ENCODE measurements around the gene MEF2C.

MEF2C gene

DNA sequence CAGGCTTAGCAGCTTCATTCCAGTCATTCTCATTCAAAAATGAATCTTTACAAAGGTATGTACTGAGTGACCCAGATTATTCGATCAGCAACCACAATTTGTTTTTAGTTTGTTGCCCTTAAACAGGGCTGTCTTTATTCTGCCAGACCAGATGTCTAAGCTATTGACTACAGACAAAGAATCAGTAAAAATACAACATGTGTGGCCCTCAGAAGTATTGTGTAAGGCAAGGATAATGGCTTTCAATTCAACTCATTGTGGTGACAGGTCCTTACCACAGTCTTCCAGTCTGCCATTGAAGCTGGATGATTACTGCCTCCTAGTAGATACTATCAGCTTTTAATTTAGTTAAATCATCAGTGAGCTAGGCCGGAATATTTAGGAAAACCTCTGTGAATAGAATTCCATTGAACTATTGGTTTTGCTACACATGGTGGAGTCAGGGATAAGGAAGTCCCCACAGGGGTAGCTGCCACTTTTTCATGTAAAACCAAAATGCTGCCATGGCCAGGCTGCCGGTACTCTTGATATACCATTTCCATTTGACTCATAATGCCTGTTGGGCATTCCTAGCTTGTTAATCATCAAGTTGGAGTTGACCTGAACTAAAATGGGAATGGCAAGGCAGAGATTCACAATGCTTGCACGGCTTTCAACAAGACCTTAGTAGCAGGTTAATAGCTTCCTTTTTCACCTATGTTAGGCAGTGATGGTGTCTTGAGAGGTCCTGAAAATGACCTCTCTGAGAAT lies 175.6 kb downstream of the MEF2C start:
- no peak for DNase-seq

DNA sequence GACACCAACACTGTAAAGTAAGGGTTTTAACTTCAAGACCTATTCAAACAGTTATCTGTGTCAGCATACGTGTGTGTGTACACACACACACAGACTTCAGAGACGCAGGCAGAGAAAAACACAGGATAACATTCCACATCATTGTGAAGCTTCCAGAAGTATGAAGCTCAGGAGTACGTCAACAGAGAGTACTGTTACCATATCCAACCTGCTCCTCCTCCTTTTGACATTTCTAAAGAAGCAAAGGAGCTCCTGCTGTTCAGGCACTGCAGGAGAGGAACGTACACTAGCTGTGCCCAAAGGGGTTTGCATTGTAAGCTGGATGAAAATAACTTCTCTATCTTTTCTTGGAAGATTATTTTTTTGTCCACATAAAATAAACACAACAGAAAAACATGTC lies 180.7 kb downstream of the MEF2C start:
- DNase-seq: peak; percentile 36

DNA sequence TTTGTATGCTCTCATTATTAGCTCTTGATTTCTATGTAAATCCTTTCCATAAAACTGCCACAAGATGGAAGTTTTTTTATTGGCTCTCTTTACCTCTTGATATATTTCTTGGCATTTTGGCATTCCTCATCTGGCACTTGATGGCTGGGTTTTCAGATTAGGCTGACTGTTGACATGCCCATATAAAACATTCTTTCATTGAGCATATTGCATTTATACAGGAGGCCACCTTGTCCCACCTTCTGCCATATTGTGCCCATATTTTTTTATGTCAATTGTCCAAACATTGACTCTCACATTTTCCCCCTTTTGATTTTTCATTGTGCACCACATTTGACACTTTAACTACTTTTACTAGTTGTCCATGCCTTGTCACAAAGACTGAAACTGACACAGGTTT lies 182.9 kb downstream of the MEF2C start:
- no peak for DNase-seq

DNA sequence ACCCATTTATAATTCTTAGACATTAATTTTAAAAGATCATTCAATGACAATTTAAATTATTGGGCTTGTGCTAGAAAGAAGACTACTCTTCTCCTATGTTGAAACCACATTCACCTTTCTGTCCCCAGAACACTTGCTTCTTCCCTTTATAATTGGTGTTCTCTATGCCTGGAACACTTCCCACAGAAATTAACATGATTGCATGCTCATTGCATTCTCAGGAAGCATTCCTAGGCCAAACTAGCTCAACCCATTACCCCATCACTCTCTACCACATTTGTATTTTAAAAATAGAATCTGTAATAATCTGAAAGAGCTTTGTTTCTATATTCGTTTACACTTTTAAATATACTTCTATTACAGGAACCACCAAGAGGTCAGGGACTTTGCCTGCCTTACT lies 184.7 kb downstream of the MEF2C start:
- no peak for DNase-seq

DNA sequence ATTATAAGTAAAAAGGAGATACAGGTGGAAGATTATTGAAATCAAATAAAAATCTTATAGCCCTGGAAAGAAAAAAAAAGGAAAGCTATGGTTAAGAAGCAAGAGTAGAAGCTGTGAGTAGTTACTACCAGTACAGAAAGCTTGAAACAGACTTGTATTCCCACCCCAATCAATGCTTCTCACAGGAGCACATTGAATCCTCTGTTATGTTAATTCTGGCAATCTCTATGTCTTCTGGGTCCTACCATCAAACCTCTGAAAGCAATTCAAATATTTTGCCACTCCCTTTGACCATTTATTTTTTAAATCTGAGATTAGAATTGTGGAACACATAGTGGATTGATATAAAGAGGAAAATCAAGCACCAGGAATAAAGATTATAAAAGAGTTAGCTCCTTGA lies 186.5 kb downstream of the MEF2C start:
- no peak for DNase-seq

DNA sequence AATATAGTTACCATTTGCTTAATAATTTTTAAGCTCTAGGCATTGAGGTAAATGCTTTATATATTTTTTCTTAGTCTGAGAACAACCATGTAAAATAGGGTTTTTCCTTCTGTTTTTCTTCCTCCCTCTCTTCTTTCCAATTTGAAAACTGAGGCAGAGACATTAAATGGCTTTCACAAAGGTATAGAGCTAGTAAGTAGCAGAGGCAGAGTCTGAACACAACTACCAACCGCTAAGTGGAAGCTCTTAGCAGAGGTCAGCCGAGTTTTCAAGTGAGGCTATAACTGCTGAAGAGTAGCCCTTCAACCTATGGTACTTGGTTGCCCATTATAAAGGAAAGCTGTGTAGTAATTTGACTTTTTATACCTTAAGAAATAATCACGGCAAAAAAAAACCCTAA lies 187.1 kb downstream of the MEF2C start:
- no peak for DNase-seq

DNA sequence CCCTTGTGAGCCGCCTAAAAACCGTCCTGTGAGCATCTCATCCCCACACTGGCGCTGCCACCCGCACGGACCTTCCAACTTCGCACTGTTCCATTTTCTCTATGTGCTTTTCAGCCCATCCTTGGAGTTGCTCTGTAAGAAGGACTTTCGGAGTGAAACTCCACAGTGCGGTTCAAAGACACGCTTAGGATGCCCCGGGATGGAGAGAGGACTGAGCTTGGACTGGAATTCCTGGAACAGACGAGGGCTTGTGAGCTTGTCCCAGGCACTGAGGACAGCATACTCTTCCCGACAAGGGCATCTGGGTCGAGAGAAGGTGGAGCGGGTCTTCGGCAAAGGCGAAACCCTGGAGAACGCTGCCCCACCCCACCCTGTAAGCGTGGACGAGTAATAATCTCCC lies 187.8 kb downstream of the MEF2C start:
- no peak for DNase-seq

DNA sequence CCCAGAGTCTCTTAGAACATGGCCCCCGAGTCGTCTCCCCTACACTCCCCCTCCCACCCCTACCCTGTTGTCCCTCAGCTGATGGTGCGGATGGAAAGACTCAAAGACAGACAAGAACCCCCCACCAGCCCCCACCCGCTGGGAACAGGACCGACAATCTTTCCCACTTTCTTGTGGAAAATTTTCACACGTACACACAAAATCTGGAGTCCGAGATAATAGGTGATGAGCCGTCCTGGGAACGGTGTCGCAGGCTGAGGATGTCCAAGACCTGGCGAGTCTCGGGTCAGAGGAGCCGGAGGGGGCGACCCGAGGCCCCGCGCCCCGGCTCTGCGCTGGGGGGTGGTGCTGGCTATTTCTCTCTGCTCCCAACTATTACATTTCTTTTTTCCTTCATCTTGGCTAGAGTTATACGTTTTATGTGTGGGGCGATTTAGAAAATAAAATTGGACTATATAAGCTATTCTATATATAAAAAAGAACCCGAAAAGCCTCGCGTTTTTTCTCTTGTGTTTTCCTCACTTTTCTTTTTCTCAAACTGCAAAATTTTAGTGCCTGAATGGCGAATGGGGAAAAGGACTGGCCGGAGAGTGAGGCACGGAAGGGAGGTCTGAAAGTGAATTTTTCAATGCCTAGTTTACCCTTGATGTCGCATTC lies 188.8 kb downstream of the MEF2C start:
- no peak for DNase-seq

DNA sequence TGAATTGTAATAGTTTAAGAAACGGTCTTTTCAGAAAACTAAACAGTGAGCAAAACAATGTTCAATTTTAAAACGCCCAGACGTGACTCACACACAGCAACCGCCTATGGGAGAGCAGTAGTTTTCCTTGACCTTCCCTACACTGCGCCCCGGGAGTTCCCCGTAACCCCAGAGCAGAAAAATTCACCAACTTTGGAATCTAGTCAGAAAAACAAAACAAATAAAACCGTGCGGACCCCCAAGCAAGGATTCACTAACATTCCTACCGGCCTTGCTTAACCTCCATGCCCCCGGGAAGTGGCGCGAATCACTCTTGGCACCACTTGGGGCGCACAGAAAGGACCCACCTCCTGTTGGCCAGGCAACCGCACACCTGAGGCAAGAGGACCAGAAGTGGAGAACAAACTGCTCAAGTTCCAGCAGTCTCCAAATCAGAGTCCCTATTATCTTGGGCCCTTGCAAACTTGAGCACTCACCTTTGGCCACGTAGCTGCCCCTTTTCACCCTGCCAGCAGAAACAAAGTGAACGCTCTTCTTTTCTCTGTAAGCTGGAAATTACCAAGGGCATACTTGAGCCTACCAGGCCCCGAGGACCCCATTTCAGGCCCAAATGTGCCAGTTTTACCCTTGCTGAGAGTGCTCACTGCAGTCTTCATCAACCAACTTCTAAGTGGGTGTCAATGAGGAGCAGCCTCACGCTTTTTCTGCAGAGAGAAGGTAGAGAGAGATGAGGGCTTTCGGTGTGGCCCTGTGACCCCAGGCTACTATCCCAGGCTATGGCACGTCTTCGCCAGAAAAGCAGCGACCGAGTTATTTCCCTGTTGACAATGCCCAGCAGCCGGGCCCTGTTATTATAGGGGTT lies 189.7 kb downstream of the MEF2C start:
- no peak for DNase-seq

DNA sequence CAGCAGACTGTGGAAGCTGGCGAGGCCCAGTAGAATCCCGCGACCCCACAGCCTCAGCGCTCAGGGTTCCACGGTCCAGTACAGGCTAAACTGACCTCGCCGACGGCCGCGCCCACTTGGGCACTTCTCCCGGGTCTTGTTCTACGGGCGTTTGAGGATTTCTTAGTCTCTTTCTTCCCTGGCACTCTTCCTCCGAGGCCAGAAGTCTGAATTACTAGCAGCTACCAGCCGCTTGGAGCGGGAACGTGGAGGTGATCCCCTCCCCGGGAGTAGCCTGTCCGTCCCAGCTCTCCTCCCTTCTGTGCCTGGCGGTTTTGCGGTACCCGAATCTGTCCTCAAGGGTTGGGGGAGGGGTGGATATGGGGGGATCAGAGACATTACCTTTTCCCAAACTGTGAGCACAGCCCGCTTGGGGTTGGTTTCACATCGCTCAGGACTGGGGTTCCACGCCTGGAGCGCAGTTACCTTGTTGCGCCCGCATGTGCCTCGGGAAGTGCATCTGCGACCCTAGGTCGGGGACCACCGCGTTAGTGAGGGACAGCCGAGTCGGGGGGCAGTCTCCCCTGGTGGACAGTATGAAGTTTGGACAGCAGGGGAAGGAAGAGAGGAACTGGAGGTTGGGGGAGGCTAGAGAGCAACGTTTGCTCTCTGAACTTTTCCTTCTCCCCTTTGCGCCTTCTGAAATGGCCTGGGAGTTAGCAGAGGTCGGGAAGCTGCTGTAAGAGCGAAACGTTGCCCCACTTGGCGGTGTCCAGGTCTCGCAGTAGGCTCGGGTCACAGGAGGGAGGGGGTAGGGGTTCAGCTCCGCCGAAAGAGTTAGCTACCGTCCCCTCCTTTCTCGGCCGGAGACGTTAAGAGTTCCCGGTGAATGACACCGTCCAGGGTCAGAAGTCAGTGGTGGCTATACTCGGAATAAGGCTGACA lies 190.8 kb downstream of the MEF2C start:
- DNase-seq: no peak

DNA sequence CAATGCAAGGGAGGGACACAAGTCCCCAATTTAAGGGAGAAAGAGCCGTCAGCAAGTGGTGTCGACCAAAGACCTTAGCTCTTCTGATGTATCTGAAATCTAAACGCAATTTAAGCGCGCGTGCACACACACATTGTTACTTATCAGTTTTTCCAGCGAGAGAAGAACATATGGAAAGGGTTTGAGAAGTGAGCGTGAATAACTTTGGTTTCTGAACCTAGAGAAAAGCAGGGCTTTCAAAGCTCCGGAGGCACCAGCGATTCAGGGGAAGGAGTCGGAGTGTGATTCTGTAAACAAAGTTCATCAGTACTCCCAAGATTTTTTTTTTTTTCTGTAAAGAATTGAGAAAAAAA lies 191.8 kb downstream of the MEF2C start:
- DNase-seq: no peak

DNA sequence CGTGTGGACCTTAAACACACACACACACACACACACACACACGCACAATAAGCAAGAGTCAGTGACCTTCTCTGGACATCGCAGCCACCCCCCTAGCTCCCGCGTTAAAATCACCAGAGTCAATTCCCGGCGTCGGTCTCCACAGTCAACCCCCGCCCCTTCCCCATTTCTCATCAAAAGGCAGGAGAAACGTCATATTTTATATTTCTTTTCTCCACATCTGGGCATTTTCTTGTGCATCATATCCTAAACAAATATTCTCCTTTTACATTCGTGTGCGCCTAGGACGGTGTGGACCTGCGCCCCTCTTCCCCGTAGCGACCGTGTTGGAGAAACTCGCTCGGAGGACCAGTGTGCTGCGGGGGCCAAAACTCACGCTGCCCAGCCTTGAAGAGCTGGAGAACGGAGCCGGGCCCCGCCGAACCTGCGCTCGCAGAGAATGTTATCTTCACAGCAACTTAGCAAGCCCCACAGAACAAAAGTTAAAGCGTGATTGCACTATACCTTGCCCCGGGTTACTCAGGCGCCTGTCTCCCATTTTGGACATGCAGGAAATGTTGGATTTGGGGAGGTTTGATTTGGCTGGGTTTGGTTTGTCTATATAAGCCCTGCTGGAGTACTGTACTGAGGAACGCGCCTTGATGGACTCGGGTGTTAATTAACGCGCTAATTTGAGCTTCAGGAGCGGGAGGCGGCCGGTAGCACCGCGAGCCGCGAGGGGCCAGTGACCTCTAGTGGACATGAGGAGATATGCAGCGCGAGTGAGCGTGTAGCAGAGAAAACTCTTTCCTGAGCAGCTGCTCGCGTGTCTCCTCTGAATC lies 192.4 kb downstream of the MEF2C start:
- DNase-seq: peak; percentile 70

DNA sequence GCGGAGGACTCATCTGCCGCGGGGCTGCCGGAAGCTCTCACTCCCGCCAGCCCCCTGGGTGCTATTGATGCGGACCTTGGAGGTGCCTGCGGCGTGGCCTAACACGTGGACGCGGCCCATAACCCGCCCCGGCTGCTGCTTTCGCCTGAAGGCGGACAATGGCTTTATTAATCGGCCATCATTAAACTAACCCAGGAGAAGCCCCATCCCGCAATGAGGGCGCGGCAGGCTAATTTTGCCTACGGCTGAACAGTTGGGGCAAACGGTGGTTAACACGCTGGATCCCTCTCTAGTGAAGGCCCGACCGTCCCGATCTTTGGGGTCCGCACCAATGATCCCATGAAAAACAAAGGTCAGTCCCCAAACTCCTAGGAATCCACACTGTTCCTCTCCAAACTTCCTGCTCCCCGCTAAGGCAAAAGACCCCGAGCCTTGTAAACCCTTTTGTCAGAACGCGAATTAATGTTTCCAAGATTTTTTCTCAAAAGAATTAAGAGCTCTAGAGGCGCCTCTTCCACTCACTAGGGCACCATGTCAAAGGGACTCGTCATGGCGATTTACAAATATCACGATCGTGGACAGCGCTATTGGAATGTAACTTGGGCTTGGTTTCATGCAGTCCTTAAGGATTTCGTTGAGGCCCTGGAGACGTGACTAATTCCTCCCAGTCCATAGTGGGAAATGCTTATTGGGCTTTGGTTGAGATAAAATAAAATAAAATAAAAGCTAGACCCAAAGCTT lies 193.1 kb downstream of the MEF2C start:
- peak; percentile 50 for DNase-seq

DNA sequence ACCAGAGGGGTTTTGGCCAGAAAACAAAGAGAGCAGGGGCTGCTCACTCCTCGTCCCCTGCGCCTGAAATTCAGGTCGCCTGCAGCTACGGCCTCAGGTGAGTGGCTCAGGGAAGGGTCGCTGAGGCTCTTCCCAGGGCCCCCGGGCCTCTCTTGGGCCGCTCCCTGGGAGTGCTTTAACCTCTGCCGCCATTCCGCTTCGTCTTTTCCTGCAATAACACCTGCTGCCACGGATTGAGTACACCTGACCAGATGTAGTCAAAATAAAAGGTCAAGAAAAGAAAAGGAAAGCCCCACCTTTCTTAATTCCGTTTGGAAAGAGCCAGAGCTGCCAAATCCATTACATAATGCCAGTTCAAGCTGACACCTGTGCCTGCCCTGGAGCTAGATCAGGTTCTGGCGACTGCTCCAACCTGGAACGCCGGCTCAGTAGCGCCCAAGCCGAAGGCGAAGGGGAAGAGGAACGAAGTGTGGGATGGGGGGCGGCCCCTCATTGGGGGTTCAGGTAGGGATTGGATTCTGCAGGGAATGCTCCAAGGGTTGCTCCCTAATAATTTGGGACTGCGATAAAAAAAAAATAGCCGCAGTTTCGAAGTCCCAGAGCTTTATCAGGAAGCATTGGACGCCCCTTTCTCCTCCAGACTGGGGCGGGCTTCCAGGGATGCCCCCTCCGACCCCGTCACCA lies 193.9 kb downstream of the MEF2C start:
- DNase-seq: peak; percentile 11

DNA sequence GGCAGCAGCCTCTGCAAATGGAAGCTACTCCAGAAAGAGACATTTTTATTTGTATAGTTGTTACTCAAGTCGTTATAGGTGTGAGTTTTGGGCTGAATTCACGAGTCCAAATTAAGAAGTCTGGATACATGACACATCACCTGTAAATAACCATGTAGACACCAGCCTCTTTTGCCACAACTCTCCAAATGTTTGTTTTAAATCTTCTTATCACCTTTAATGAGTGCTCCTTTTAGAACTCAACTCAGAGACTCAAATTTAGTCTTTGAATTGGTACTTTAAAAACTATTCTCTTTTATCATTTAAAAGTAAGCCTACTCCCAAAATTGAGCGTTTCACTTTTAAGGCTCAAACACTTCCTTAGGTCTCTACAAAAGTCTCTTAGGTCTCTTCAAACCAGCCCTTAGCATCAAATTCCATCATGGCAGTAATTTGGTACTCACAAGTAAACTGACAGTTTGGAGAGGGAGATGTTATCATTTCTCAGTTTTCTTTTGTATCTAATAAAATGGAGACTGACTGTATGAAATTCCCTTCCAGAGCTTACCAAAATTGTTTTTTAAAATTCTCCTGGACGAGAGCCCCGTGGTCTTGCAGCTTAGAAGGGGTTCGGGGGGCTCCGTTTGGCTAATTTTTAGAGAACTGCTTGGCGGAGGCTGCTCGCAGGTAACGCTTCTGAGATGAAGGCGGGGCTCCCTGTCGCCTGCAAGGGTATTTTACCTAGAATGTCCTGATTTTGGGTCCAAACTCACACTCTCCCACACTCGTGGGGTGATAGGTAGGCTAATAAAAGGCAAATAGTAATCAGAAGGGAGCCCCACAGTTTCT lies 194.6 kb downstream of the MEF2C start:
- DNase-seq: no peak

DNA sequence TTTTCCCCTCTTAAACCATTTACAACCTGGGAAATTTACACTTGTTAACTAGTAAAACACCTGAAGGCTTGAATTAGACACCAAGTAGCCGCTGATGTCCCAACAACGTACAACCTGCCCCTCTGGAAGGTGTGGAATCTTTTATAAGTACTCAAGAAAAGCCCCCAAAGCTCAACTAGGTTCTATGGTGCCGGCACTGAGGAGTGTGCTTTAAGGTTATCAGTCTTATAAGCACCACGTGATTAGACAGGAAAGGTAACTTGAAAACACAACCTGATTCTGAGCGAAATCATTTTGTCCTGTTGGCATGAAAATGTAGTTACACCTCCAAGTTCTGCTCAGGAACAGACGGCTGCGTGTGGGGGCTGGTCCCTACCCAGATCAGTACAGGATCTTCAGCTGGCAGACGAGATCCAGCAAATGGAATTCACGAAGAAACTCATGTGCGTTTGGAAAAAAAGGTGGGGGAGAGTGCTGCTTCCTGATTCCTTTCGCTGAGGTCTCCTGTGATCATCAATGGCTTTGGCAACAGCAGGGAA lies 195.5 kb downstream of the MEF2C start:
- DNase-seq: no peak

DNA sequence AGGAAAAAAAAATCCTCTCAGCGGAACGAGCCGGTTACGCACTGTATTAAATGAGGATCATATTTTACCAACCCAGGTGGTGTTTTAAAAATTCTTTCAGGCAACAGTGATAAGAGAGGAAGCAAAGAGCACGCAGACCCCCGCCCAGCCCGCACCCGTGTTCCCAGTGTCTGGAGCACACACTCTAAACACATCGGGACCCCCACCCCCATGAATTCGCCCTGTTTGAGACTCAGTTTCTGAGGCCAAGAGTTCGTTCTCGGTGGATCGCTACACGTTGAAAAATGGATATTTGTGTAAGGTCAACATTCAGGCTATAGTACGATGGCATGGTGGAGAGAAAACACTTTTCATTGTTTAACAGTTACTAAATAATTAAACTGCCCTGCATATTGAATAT lies 196.3 kb downstream of the MEF2C start:
- no peak for DNase-seq

DNA sequence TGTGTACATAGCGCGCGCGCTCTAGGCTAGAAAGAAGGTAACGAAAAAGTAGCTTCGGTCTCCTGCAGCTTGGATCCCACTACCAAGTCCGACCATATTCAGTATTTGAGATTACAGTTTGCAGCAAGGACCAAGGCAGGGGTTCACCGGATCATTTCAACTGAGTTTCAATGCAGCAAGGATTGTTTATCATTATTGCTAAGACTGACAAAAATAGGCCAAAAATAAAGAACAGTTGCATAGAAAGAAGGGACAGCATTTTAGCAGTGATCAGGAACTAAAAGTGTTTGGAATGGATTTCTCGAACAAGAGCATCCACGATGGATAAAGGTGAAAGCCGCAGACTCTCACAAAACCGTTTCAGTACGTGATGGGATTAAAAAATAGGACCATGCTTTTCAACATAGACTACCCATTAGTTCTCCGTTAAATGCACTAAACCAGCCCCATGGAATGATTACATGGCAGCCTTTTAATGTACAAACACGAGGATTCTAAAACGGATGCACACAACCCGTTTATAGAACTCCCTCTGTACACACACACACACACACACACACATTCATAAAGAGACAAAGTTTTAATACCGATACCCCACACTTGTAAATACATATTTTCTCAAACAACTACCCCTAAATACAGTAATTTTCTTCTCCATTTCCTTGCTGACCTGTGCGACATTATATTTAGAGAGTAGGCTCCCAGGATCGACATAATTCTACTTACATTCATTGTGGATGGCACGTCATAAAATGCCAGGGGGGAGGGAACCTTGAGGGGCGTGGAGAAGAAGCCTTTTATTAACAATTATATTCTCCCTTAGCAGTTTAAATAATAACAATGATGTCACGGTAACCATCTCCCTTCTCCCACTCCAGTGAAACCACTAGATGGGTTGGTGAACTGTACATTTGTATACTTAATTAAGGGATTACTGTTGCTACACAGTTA lies 197.1 kb downstream of the MEF2C start:
- DNase-seq: no peak
